NCI-H1092 (cell line): ENCODE results near the gene MARK2.
"Not testable (repeated sequence)": the region's sequence is repeated elsewhere in the genome, so short reads cannot be mapped to it uniquely, and the experiment has no call there.

Experiments
- DNase-seq: peaks from one replicate; lab custom pipeline; 2025; lab: John Stamatoyannopoulos, UW

MARK2 gene

GRCh38 chr11:63854696-63855095, 15.8 kb downstream of the MARK2 start:
- no peak for DNase-seq

- DNase-seq = no peak
Measured at GRCh38 chr11:63855975-63856374, 17.1 kb downstream of the MARK2 start.

GRCh38 chr11:63858628-63859550, 20.0 kb downstream of the MARK2 start:
- no peak for DNase-seq

- DNase-seq = peak; percentile 27
Measured at GRCh38 chr11:63862923-63863322, 24.0 kb downstream of the MARK2 start.

GRCh38 chr11:63863620-63864019, 24.7 kb downstream of the MARK2 start:
- not testable (repeated sequence) for DNase-seq

GRCh38 chr11:63866211-63866610, 27.3 kb downstream of the MARK2 start:
- DNase-seq = peak; percentile 24

GRCh38 chr11:63867511-63867910, 28.6 kb downstream of the MARK2 start:
- no peak for DNase-seq

GRCh38 chr11:63868399-63869064, 29.6 kb downstream of the MARK2 start:
- DNase-seq = no peak

GRCh38 chr11:63869171-63869591, 30.3 kb downstream of the MARK2 start:
- DNase-seq = no peak

GRCh38 chr11:63869683-63870082, 30.8 kb downstream of the MARK2 start:
- no peak for DNase-seq

GRCh38 chr11:63870351-63871140, 31.6 kb downstream of the MARK2 start:
- no peak for DNase-seq

- peak; percentile 50 for DNase-seq
Measured at GRCh38 chr11:63871962-63872799, 33.3 kb downstream of the MARK2 start.

GRCh38 chr11:63872800-63873197, 33.9 kb downstream of the MARK2 start:
- DNase-seq = no peak

GRCh38 chr11:63873311-63873710, 34.4 kb downstream of the MARK2 start:
- DNase-seq = no peak

- no peak for DNase-seq
Measured at GRCh38 chr11:63874511-63874910, 35.6 kb downstream of the MARK2 start.

GRCh38 chr11:63875506-63876065, 36.7 kb downstream of the MARK2 start:
- DNase-seq = no peak

GRCh38 chr11:63876616-63877015, 37.7 kb downstream of the MARK2 start:
- no peak for DNase-seq

- no peak for DNase-seq
Measured at GRCh38 chr11:63877658-63878241, 38.8 kb downstream of the MARK2 start.

GRCh38 chr11:63879598-63880402, 40.9 kb downstream of the MARK2 start:
- DNase-seq = no peak

- no peak for DNase-seq
Measured at GRCh38 chr11:63880403-63880790, 41.5 kb downstream of the MARK2 start.
